Omental fat pad (tissue), 4 donors: Measurements from ENCODE around the gene IFIT2. TPM values are rescaled to one million over a fixed set of nuclear protein-coding genes. Genes with fewer than 3 reads are reported as not detected.
A peak's percentile ranks its signal among the peaks of the same experiment; 100 is the strongest.
"Not testable (repeated sequence)": the region's sequence is repeated elsewhere in the genome, so short reads cannot be mapped to it uniquely, and the experiment has no call there.

Experiments
- ATAC-seq: fragments of 150-250 bp; one replicate; pipeline ENCODE4 v1.9.1; 2016; ENCODE audit warnings: mild to moderate bottlenecking, moderate library complexity; ENCODE audit not compliant: low FRiP score
- DNase-seq: peaks from one replicate; pipeline ENCODE4 v3.0.0-alpha.2; 2019; ENCODE audit warnings: low spot score
- total RNA-seq, 4 donors: library from RNA; depleted of rRNA; stranded (reverse); fragments of >200 nt; gene quantifications; one replicate each; pipeline ENCODE4 v1.1.0, GENCODE V29; 2016
- TF ChIP-seq, protein P1 (sequence below), 3 donors: fragments of 450-650 bp; IDR thresholded peaks; one replicate each; pipeline ENCODE4 v1.5.1; 2016 to 2017; ENCODE audit warnings: antibody characterized with exemption in 3 of 3, mild to moderate bottlenecking in 3 of 3, moderate library complexity in 2 of 3

The IFIT2 gene
- total RNA-seq, 4 donors from 2014 or later, result 2.3 to 17.0 (median 3.4) TPM

DNA sequence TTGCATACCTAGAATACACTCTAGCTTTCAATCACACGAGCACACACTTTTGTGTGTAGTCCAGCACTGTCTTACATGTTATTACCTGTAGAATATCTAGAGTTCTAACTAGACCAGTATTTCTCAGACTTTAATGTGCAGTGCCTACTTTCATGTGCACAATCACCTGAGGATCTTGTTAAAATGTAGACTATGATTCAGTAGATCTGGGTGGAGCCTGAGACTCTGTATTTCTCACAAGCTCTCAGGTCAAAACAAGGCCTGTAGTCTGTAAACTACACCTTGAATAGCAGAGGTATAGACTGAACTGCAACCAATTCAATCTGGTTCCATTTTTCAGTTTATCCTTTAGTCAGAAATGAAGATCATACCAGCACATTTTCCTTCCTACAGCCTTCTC is 11.1 kb downstream of the IFIT2 start:
- TF ChIP-seq, protein P1, sequence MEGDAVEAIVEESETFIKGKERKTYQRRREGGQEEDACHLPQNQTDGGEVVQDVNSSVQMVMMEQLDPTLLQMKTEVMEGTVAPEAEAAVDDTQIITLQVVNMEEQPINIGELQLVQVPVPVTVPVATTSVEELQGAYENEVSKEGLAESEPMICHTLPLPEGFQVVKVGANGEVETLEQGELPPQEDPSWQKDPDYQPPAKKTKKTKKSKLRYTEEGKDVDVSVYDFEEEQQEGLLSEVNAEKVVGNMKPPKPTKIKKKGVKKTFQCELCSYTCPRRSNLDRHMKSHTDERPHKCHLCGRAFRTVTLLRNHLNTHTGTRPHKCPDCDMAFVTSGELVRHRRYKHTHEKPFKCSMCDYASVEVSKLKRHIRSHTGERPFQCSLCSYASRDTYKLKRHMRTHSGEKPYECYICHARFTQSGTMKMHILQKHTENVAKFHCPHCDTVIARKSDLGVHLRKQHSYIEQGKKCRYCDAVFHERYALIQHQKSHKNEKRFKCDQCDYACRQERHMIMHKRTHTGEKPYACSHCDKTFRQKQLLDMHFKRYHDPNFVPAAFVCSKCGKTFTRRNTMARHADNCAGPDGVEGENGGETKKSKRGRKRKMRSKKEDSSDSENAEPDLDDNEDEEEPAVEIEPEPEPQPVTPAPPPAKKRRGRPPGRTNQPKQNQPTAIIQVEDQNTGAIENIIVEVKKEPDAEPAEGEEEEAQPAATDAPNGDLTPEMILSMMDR (IDR thresholded peaks at IDR 0.05), result no peak
- ATAC-seq, result no peak
- DNase-seq, result no peak

DNA sequence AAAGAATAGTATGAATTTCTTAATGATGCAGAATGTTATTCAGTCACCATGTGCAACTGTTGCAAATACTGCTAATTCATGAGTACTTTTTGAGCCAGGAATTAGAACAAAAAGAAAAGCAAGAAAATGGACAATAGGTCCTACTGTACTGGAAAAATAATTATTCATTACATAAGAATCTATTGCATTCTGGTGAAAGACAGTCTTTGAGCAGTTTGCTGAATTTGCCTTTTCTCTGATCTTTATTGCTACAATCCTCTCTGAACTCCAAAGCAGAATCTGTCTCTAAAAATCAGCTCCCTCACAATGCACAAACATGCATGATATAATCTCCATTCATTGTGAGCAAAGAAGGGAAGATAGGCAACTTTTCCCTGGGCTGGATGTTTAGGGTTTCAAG is 12.8 kb downstream of the IFIT2 start:
- ATAC-seq, result no peak
- DNase-seq, result no peak
- TF ChIP-seq, protein P1 (IDR thresholded peaks at IDR 0.05), result no peak

DNA sequence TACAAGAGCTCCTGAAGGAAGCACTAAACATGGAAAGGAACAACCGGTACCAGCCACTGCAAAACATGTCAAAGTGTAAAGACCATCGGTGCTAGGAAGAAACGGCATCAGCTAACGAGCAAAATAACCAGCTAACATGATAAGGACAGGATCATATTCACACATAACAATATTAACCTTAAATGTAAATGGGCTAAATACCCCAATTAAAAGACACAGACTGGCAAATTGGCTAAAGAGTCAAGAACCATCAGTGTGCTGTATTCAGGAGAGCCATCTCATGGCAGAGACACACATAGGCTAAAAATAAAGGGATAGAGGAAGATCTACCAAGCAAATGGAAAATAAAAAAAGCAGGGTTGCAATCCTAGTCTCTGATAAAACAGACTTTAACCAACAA is 16.2 kb downstream of the IFIT2 start:
- DNase-seq, ATAC-seq: not testable (repeated sequence)

DNA sequence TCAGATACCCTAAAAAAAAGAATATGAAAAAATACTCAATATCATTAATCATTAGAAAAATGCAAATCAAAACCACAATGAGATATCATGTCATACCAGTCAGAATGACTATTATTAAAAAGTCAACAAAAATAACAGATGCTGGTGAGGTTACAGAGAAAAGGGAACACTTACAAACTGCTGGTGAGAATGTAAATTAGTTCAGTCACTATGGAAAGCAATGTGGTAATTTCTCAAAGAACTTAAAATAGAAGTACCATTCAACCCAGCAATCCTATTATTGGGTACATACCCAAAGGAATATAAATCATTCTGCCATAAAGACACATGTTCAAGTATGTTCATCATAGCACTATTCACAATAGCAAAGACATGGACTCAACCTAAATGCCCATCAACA is 23.2 kb downstream of the IFIT2 start:
- ATAC-seq, DNase-seq: not testable (repeated sequence)

DNA sequence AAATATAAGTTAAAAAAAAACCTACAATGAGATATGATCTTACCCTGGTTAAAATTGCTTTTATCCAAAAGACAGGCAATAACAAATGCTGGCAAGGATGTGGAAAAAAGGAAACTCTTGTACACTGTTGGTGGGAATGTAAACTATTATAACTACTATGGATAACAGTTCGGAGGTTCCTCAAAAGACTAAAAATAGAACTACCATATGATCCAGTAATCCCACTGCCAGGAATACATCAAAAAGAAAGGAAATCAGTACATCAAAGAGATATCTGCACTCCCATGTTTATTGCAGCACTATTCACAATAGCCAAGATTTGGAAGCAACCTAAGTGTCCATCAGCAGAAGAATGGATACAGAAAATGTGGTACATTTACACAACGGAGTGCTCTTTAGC is 24.0 kb downstream of the IFIT2 start:
- DNase-seq, ATAC-seq: not testable (repeated sequence)

DNA sequence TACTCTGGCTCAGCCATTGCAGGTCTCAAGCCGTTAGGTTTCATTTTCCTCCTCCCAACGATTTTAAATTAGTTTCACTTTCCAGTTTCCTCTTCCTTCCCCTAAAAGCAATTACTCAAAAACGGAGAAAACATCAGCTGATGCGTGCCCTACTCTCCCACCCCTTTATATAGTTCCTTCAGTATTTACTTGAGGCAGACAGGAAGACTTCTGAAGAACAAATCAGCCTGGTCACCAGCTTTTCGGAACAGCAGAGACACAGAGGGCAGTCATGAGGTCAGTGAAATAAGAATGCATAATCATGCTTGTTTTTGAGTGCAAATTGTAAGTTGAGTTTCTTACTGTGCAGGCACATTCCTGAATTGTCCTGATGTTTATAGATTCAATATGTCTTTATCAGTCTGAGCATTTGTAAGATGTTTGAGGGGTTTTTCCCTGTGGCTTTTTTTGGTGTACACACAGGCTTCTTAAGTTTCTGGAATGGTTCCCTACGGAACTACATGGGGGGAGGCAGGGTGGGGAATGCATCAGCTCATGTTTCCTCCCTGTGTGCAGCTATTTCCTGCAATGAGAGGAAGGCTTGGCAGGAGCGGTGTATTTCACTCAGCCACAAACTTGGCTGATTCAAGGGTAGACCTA is 26.1 kb downstream of the IFIT2 start, which contains the start of gene IFIT3:
Gene IFIT3 (plus strand): TSS at position 195 of the 639 bp plus-strand sequence. CDS start 77 bp downstream, at position 272.
- DNase-seq (no peak), ATAC-seq (peak; percentile 86)
- TF ChIP-seq, protein P1 (IDR thresholded peaks at IDR 0.05), result no peak

DNA sequence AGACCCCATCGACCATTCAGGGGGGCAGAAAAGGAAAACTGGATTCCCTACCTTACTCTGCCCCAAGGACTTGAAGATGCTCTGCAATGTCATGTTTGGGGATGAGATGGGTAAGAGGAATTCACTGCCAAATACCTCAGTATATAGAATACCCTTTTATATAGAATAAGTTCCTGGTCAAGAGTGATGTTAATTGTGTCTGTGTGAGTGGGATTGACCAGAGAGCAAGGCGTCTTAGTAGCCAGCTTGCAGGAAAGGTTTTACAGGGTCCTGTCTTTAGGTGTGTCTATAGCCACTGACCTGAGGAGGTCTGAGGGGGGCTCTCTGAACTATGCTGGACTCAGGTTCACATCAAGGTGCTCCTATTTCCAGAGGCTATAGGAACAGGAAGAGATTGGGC is 27.3 kb downstream of the IFIT2 start:
- TF ChIP-seq, protein P1 (IDR thresholded peaks at IDR 0.05), result no peak
- no peak for DNase-seq

DNA sequence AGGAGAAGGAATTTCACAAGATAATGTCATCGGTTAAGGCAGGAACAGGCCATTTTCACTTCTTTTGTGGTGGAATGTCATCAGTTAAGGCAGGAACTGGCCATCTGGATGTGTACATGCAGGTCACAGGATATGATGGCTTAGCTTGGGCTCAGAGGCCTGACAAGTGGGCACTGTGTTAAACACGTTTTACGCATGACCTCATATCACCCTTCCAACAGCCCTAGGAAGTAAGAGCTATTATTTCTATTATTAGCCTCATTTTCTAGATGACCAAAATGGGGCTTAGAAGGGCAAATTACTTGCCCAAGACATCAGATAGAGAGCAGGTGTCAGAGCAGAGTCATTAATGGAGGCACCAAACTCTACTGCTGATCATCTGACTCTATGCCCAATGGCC is 28.2 kb downstream of the IFIT2 start:
- not testable (repeated sequence) for ATAC-seq, DNase-seq

More for the DNA sequence above, 27.3 kb downstream of the IFIT2 start:
- ATAC-seq, result no peak

DNA sequence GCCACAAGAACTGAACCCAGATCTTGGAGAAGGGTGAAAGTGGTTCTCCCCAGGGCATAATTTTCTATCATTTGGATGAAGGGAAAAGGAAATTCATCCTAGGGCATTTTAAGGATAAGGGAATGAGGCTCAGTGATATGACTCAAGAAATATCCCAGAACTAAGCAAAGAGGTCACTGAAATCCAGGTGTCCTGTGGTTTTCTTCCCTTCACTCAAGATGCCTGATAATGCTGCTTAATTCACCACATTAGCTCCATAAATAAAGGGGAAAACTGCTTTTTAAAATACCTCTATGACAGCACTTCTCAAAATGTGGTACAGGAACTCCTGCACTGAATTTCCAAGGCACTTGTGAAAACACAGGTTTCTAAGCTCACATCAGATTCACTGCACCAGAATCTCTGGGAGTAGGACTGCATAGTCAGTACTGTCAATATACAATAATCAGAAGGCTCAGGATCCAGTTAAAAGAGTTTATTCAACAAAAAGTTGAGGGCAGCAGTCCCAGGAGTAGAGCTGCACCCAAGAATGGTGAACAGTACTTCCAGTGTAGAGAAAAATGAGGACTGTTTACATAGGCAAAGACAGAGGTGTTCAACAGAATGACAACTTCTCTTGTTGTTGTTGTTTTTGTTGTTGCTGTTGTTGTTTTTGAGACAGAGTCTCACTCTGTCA is 28.8 kb downstream of the IFIT2 start:
- TF ChIP-seq, protein P1 (IDR thresholded peaks at IDR 0.05), result no peak
- ATAC-seq (no peak), DNase-seq (no peak)

DNA sequence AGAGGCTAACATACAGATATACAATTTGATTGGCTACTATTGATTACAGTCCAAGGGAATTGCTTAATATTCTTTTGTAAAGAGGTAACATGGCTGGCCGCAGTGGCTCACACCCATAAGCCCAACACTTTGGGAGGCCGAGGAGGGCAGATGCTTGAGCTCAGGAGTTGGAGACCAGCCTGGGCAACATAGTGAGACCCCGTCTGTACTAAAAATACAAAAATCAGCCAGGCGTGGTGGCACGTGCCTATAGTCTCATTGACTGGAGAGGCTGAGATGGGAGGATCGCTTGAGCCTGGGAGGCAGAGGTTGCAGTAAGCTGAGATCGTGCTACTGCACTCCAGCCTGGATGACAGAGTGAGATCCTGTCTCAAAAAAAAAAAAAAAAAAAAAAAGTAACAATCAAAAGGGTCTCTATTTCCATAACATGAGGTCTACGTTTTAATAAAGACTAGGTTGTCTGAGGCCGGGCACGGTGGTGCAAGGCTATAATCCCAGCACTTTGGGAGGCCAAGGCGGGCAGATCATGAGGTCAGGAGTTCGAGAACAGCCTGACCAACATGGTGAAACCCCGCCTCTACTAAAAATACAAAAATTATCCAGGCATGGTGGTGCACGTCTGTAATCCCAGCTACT is 29.8 kb downstream of the IFIT2 start:
- not testable (repeated sequence) for DNase-seq, ATAC-seq
